Measurements from ENCODE around the gene AHNAK2.

The AHNAK2 gene

GRCh38 chr14:105011312-105011990 lies 33.3 kb upstream of the AHNAK2 start:
- DNase-seq: no peak

- DNase-seq: no peak
Measured at GRCh38 chr14:105010891-105011291, 32.7 kb upstream of the AHNAK2 start.

GRCh38 chr14:105010106-105010505 lies 31.9 kb upstream of the AHNAK2 start:
- no peak for DNase-seq

GRCh38 chr14:105007593-105008264 lies 29.6 kb upstream of the AHNAK2 start:
- no peak for DNase-seq

GRCh38 chr14:105006831-105007592 lies 28.8 kb upstream of the AHNAK2 start:
- no peak for DNase-seq

GRCh38 chr14:105005929-105006830 lies 28.0 kb upstream of the AHNAK2 start:
- DNase-seq: no peak

GRCh38 chr14:105005329-105005928 lies 27.3 kb upstream of the AHNAK2 start:
- no peak for DNase-seq

GRCh38 chr14:104999361-104999760 lies 21.2 kb upstream of the AHNAK2 start:
- no peak for DNase-seq

- DNase-seq: peak; percentile 90
Measured at GRCh38 chr14:104998801-104999200, 20.6 kb upstream of the AHNAK2 start.

GRCh38 chr14:104996483-104996882 lies 18.3 kb upstream of the AHNAK2 start:
- DNase-seq: no peak

- DNase-seq: no peak
Measured at GRCh38 chr14:104996032-104996431, 17.9 kb upstream of the AHNAK2 start.

- no peak for DNase-seq
Measured at GRCh38 chr14:104994978-104995377, 16.8 kb upstream of the AHNAK2 start.

GRCh38 chr14:104993808-104994591 lies 15.8 kb upstream of the AHNAK2 start:
- DNase-seq: no peak

- DNase-seq: no peak
Measured at GRCh38 chr14:104993306-104993705, 15.1 kb upstream of the AHNAK2 start.

GRCh38 chr14:104992501-104992900 lies 14.3 kb upstream of the AHNAK2 start:
- no peak for DNase-seq

- DNase-seq: no peak
Measured at GRCh38 chr14:104991896-104992230, 13.7 kb upstream of the AHNAK2 start.

GRCh38 chr14:104989951-104990303 lies 11.8 kb upstream of the AHNAK2 start:
- DNase-seq: no peak

GRCh38 chr14:104989236-104989950 lies 11.2 kb upstream of the AHNAK2 start:
- no peak for DNase-seq

- DNase-seq: no peak
Measured at GRCh38 chr14:104986487-104987164, 8.5 kb upstream of the AHNAK2 start.

GRCh38 chr14:104985675-104986486 lies 7.7 kb upstream of the AHNAK2 start, which contains the start of gene CLBA1:
CLBA1 (plus strand) TSS chr14:104985788; CDS start chr14:104986432, 644 bp downstream.
- DNase-seq: peak; percentile 86

Measured in NCI-H1105 (cell line).